Endodermal cell (in vitro differentiated cells): Measurements from ENCODE around the gene FGD3. TPM values are rescaled to one million over a fixed set of nuclear protein-coding genes. Genes with fewer than 3 reads are reported as not detected.

Experiments used
- DNase-seq: peaks from one replicate; pipeline ENCODE4 v3.0.0-alpha.2; 2017
- H3K27ac ChIP-seq: 2 replicates; pipeline ENCODE4 v1.5.1; 2013; ENCODE audit warnings: mild to moderate bottlenecking, low read depth, low read length, moderate library complexity
- H3K27me3 ChIP-seq: 2 replicates; pipeline ENCODE4 v1.6.1; 2013; ENCODE audit warnings: mild to moderate bottlenecking, low read length, moderate library complexity; ENCODE audit not compliant: insufficient read depth, control insufficient read depth, poor library complexity, severe bottlenecking
- H3K36me3 ChIP-seq: 2 replicates; pipeline ENCODE4 v1.7.0; 2013; ENCODE audit warnings: mild to moderate bottlenecking, low read length, moderate library complexity; ENCODE audit not compliant: control insufficient read depth, insufficient read depth
- H3K4me1 ChIP-seq: one replicate; pipeline ENCODE4 v1.7.0; 2013; ENCODE audit warnings: low read length; ENCODE audit not compliant: control insufficient read depth, insufficient read depth
- H3K4me3 ChIP-seq: 2 replicates; pipeline ENCODE4 v1.5.1; 2013; ENCODE audit warnings: mild to moderate bottlenecking, low read length, moderate library complexity
- H3K9ac ChIP-seq: 2 replicates; pipeline ENCODE4 v1.6.1; 2013; ENCODE audit warnings: mild to moderate bottlenecking, low read length, moderate library complexity; ENCODE audit not compliant: poor library complexity, severe bottlenecking; ENCODE audit errors: extremely low read depth
- H3K9me3 ChIP-seq: 2 replicates; pipeline ENCODE4 v1.6.1; 2013; ENCODE audit warnings: mild to moderate bottlenecking, low read length, moderate library complexity; ENCODE audit not compliant: control insufficient read depth
- H3K27ac Mint-ChIP-seq: 2 replicates; pipeline ENCODE4 v1.8.0; 2020; ENCODE audit warnings: mixed read lengths
- H3K27me3 Mint-ChIP-seq: 2 replicates; pipeline ENCODE4 v1.8.0; 2021; ENCODE audit warnings: mild to moderate bottlenecking, mixed read lengths; ENCODE audit not compliant: insufficient read depth
- H3K36me3 Mint-ChIP-seq: 2 replicates; pipeline ENCODE4 v1.8.0; 2020; ENCODE audit warnings: low read depth, mixed read lengths
- H3K4me1 Mint-ChIP-seq: 2 replicates; pipeline ENCODE4 v1.8.0; 2020; ENCODE audit warnings: mixed read lengths
- H3K4me3 Mint-ChIP-seq: 2 replicates; pipeline ENCODE4 v1.8.0; 2020; ENCODE audit warnings: mild to moderate bottlenecking, moderate library complexity, mixed read lengths
- H3K9me3 Mint-ChIP-seq: 2 replicates; pipeline ENCODE4 v1.8.0; 2020; ENCODE audit warnings: mild to moderate bottlenecking, mixed read lengths
- WGBS, 2 experiments: methylation state at CpG; one replicate each; pipeline versions ENCODE4 v1.1.5 to v1.1.7; 2013; ENCODE audit warnings: missing lambda C conversion rate in 2 of 2, mixed read lengths in 1 of 2; ENCODE audit not compliant: insufficient coverage in 1 of 2, insufficient read length in 1 of 2; 5-methylcytosine and 5-hydroxymethylcytosine counted together
- total RNA-seq, 2 donors: library from RNA; stranded (reverse); fragmentation: NEBNext Ultra II Directional in 1 of 2; extraction: Animal tissue kit (Norgen Biotek cat#: 25700) in 1 of 2; gene quantifications; 2 replicates in 1 of 2; 3 replicates in 1 of 2; pipeline ENCODE4 v1.2.1, GENCODE V29; 2021
- TF ChIP-seq, protein P1 (sequence below): fragments of 200-600 bp; sonication (generic); conservative IDR thresholded peaks from 2 replicates; pipeline ENCODE4 v1.5.0; 2021; ENCODE audit warnings: antibody characterized with exemption, mild to moderate bottlenecking

FGD3 gene
- total RNA-seq, 2 donors from 2014 or later = 1.4 to 1.9 TPM

DNA sequence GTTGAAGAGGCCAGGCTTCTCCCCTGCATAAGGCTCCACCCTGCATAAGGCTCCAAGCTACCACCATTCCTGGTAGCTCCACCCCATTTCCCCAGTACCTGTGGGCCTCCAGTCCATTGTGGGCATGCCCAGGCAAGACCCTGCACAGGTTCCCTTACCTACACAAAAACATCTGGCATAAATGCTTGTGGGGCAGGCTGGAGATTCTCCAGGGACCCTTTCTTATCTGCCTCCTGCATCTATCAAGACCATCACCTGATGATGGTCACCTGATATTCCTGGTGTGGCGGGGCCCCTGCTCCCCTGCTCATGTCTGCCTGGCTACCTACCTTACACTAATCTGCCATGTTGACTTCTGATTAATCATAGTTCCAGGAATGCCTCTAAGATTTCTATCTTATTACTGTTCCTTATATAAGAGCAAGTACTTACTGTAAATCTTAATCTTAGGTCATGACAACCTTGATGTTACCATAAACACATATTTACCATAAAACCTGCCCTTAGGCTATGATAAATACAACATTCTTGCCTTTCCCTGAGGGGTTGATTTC lies 41.0 kb downstream of the FGD3 start:
- Histone ChIP-seq H3K4me3 (no peak overlapping the region), H3K36me3 (no peaks in the 10 kb centered on the region), H3K4me1 (no peaks in the 10 kb centered on the region), H3K27ac (no peak overlapping the region), H3K9me3 (peaks cover 69% of the 10 kb centered on the region), H3K27me3 (no peaks in the 10 kb centered on the region), H3K9ac (no peak overlapping the region)
- WGBS, 2 experiments = 88% methylated on average over 1 of the region's 1 CpG; no CpG with 5 or more reads in 1 of the 2 experiments
- H3K36me3 Mint-ChIP-seq = peaks cover 19% of the 10 kb centered on the region
- H3K27me3 Mint-ChIP-seq = no peaks in the 10 kb centered on the region
- H3K9me3 Mint-ChIP-seq = peaks cover 95% of the 10 kb centered on the region
- H3K4me3 Mint-ChIP-seq = no peak overlapping the region
- TF ChIP-seq, protein P1, sequence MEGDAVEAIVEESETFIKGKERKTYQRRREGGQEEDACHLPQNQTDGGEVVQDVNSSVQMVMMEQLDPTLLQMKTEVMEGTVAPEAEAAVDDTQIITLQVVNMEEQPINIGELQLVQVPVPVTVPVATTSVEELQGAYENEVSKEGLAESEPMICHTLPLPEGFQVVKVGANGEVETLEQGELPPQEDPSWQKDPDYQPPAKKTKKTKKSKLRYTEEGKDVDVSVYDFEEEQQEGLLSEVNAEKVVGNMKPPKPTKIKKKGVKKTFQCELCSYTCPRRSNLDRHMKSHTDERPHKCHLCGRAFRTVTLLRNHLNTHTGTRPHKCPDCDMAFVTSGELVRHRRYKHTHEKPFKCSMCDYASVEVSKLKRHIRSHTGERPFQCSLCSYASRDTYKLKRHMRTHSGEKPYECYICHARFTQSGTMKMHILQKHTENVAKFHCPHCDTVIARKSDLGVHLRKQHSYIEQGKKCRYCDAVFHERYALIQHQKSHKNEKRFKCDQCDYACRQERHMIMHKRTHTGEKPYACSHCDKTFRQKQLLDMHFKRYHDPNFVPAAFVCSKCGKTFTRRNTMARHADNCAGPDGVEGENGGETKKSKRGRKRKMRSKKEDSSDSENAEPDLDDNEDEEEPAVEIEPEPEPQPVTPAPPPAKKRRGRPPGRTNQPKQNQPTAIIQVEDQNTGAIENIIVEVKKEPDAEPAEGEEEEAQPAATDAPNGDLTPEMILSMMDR = no peak
- DNase-seq = no peak
- H3K4me1 Mint-ChIP-seq = peaks cover 2% of the 10 kb centered on the region
- H3K27ac Mint-ChIP-seq = no peak overlapping the region

DNA sequence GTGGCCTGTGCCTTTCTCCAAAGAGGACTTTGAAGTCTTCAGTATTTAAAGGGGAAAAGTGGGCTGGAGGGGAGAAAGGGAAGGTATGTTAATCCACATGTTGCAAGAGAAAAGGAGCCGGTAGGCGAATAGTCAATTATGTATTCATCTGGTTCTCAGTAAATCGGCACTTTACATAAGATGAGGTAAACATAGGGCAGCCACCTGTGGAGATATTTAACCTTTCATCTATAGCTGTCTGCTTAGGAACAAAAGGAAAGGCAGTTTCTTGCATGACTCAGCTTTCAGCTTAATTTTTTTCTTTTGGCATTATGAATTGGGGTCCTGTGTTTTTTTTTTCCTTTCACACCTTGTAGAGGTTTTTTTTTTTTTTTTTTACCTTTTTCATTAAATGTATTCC lies 42.2 kb downstream of the FGD3 start:
- no peak overlapping the region for H3K9ac ChIP-seq
- Mint-ChIP-seq H3K4me1 (peaks cover 2% of the 10 kb centered on the region), H3K36me3 (peaks cover 19% of the 10 kb centered on the region), H3K27ac (no peak overlapping the region), H3K9me3 (peaks cover 94% of the 10 kb centered on the region), H3K27me3 (no peaks in the 10 kb centered on the region), H3K4me3 (no peak overlapping the region)
- H3K9me3 ChIP-seq = peaks cover 56% of the 10 kb centered on the region
- no peak for DNase-seq
- no peak overlapping the region for H3K4me3 ChIP-seq
- H3K36me3 ChIP-seq = no peaks in the 10 kb centered on the region
- H3K27ac ChIP-seq = no peak overlapping the region
- TF ChIP-seq, protein P1 = no peak
- H3K4me1 ChIP-seq = no peaks in the 10 kb centered on the region
- WGBS, 2 experiments = 22 to 49% methylated on average over 3 of the region's 3 CpGs
- no peaks in the 10 kb centered on the region for H3K27me3 ChIP-seq

DNA sequence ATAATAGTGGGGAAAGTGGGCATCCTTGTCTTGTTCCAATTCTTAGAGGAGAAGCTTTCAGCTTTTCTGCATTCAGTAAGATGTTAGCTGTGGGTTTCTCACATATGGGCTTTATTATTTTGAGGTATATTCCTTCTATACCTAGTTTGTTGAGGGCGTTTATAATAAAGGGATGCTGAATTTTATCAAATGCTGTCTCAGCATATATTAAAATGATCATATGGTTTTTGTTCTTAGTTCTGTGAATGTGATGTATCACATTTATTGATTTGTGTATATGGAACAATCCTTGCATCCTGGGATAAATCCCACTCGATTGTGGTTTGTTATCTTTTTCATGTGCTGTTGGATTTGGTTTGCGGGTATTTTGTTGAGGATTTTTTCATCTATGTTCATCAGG lies 43.1 kb downstream of the FGD3 start:
- Mint-ChIP-seq H3K4me1 (peaks cover 2% of the 10 kb centered on the region), H3K27me3 (no peaks in the 10 kb centered on the region), H3K9me3 (peaks cover 92% of the 10 kb centered on the region), H3K4me3 (no peak overlapping the region), H3K36me3 (peaks cover 19% of the 10 kb centered on the region), H3K27ac (no peak overlapping the region)
- TF ChIP-seq, protein P1 = no peak
- H3K9me3 ChIP-seq = peaks cover 47% of the 10 kb centered on the region
- no peak overlapping the region for H3K9ac ChIP-seq
- H3K27ac ChIP-seq = no peak overlapping the region
- WGBS, 2 experiments = 90 to 92% methylated on average over 2 to 3 of the region's 3 CpGs
- H3K27me3 ChIP-seq = no peaks in the 10 kb centered on the region
- no peak for DNase-seq
- H3K36me3 ChIP-seq = no peaks in the 10 kb centered on the region
- H3K4me3 ChIP-seq = no peak overlapping the region
- no peaks in the 10 kb centered on the region for H3K4me1 ChIP-seq
